ENCODE measurements around the gene KIF21A.

DNA sequence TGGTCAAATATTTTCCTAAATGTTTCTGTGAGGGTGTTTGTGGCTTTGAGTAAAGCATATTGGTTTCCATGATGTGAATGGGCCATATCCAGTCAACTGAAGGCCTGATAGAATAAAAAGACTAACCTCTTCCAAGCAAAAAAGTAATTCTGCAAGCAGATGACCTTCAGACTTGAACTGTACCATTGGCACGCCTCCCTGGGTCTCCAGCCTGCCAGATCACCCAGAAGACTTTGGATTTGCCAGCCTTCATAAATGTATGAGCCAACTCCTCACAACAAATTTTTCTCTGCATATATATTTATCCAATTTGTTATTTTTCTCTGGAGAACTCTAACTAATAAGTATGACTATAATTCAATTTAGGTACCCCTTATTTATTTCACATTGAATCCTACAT, 190.3 kb downstream of the KIF21A start:
- TF ChIP-seq, protein P1, sequence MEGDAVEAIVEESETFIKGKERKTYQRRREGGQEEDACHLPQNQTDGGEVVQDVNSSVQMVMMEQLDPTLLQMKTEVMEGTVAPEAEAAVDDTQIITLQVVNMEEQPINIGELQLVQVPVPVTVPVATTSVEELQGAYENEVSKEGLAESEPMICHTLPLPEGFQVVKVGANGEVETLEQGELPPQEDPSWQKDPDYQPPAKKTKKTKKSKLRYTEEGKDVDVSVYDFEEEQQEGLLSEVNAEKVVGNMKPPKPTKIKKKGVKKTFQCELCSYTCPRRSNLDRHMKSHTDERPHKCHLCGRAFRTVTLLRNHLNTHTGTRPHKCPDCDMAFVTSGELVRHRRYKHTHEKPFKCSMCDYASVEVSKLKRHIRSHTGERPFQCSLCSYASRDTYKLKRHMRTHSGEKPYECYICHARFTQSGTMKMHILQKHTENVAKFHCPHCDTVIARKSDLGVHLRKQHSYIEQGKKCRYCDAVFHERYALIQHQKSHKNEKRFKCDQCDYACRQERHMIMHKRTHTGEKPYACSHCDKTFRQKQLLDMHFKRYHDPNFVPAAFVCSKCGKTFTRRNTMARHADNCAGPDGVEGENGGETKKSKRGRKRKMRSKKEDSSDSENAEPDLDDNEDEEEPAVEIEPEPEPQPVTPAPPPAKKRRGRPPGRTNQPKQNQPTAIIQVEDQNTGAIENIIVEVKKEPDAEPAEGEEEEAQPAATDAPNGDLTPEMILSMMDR (IDR thresholded peaks at IDR 0.05 in 4 of 5, conservative IDR thresholded peaks at IDR 0.05 in 1 of 5) = no peak
- no peak for TF ChIP-seq POLR2A (IDR thresholded peaks at IDR 0.05)
